T-helper 2 cell treated with Interferon-gamma antibody and Interleukin-4, amounts not matched to agents 5 μg/mL and 100 μg/mL, for 36 hours (primary cell): ENCODE data around the gene ANKRD34A.

Experiments
- DNase-seq: peaks from one replicate; pipeline ENCODE4 v3.0.0; 2021; ENCODE audit warnings: low spot score
- H3K27ac Mint-ChIP-seq: one replicate; pipeline ENCODE4 v1.8.0; 2021; ENCODE audit warnings: mild to moderate bottlenecking, mixed read lengths
- H3K27me3 Mint-ChIP-seq: one replicate; pipeline ENCODE4 v1.8.0; 2021; ENCODE audit warnings: low read depth, mixed read lengths
- H3K36me3 Mint-ChIP-seq: one replicate; pipeline ENCODE4 v1.8.0; 2021; ENCODE audit warnings: low read depth, mixed read lengths
- H3K4me1 Mint-ChIP-seq: one replicate; pipeline ENCODE4 v1.8.0; 2021; ENCODE audit warnings: low read depth, mixed read lengths
- H3K4me3 Mint-ChIP-seq: one replicate; pipeline ENCODE4 v1.8.0; 2022; ENCODE audit warnings: mild to moderate bottlenecking, moderate library complexity, mixed read lengths
- H3K9me3 Mint-ChIP-seq: one replicate; pipeline ENCODE4 v1.8.0; 2021; ENCODE audit warnings: mixed read lengths

ANKRD34A gene

DNA sequence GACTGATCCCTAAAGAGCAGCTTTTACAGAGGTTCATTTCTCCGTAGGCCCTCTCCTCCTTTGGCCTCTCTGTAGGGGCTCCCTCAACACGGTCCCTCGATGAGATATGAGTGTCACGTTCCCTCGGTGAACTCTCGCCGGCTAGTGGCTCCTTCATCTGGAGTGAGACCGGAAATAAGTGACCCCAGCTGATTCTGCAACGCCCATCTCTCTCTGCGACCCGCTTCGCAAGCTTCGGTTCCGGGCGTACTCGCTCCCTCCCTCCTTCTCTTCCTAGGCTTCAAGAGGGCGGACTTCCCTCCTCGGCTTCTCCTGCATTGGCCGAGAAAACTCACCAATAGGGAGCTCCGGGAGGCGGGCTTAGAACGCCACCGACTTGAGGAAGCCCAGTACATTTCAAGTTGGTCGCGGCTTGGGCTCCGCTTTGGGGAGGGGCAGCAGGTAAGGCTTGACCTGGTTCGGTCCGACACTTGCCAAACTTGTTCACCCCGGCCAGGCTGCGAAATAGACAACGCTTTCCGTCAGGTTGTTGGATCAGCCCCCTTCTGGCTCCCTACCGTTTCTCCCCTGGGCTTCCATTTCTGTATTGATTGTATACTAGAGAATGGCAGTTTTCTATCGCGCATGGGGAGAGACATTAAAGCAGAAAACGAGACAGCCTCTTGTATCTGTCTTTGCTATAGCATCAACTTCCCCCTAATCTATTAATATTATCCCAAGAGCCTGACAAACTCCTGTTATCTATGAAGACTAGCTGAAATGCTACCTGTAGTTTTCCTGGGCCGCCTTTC is at the start of gene ANKRD34A, which contains the start of gene POLR3GL:
Gene ANKRD34A (minus strand): TSS at position 248 of the 791 bp plus-strand sequence. CDS start 2,816 bp downstream, outside the sequence.
Gene POLR3GL (plus strand): TSS at position 363 of the 791 bp plus-strand sequence. CDS start 10,176 bp downstream, outside the sequence.
- peak; percentile 92 for DNase-seq
- Mint-ChIP-seq H3K9me3 (peaks cover 4% of the 10 kb centered on the region), H3K4me1 (peaks cover 38% of the 10 kb centered on the region)

DNA sequence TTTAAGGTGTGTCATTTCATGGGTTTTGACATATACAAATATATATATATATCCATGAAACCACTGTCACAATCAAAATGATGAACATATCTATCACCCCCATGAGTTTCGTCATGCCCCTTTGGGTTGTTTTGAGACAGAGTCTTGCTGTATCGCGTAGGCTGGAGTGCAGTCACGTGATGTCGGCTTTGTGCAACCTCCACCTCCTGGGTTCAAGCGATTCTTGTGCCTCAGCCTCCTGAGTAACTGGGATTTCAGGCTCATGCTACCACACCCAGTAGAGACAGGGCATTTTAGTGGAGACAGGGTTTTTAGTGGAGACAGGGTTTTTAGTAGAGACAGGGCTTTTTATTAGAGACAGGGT is 49.2 kb upstream of the ANKRD34A start:
- Mint-ChIP-seq H3K36me3 (no peaks in the 10 kb centered on the region), H3K4me3 (no peak overlapping the region), H3K4me1 (peaks cover 9% of the 10 kb centered on the region), H3K27me3 (peaks cover 37% of the 10 kb centered on the region), H3K27ac (no peak overlapping the region), H3K9me3 (no peaks in the 10 kb centered on the region)
- DNase-seq: no peak

More for the DNA sequence above, at the start of gene ANKRD34A, which contains the start of gene POLR3GL:
- Mint-ChIP-seq H3K27ac (peak within 1 kb of the TSS; percentile 86), H3K36me3 (peaks cover 10% of the 10 kb centered on the region), H3K27me3 (no peaks in the 10 kb centered on the region), H3K4me3 (peak within 1 kb of the TSS; percentile 97)

DNA sequence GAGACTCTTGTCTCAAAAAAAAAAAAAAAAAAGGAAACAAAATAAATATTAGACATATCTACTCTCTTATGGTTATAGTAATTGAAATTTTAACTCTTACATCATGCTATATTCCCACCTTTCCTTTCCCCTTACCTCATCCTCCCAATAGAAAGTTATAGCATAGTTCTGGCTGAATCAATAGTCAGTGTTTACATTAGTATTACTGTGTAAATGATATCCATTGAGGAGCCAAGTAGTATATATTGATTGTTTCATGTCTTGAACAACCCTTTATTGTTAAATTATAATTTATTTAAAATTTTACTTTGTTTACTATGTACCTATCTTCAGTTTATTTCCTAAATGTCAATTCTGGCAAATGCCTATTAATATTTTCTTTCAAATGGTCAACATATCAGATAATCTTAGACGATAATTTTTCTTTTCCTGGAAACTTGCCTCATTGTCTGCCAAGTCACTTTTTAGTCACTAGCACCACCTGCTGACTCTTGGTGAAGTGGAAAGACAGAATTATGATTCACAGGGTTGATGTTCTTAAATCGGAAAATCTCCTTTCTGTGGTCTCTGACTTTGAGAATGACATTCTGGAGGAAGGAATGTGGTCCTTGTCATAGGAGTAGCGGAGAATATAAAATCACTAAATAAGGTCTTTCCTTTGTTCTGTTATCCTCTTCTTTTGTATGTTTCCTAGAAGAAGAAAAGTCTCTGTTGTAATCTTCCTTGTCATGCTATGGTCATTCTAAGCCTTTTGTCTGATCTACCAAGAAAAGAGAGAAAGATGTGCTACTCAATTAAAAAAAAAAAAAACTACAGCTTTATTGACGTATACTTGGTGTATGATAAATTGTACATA is 48.6 kb upstream of the ANKRD34A start:
- Mint-ChIP-seq H3K4me3 (no peak overlapping the region), H3K36me3 (no peaks in the 10 kb centered on the region), H3K27ac (no peak overlapping the region), H3K27me3 (peaks cover 31% of the 10 kb centered on the region), H3K4me1 (peaks cover 9% of the 10 kb centered on the region), H3K9me3 (no peaks in the 10 kb centered on the region)
- peak; percentile 58 for DNase-seq

DNA sequence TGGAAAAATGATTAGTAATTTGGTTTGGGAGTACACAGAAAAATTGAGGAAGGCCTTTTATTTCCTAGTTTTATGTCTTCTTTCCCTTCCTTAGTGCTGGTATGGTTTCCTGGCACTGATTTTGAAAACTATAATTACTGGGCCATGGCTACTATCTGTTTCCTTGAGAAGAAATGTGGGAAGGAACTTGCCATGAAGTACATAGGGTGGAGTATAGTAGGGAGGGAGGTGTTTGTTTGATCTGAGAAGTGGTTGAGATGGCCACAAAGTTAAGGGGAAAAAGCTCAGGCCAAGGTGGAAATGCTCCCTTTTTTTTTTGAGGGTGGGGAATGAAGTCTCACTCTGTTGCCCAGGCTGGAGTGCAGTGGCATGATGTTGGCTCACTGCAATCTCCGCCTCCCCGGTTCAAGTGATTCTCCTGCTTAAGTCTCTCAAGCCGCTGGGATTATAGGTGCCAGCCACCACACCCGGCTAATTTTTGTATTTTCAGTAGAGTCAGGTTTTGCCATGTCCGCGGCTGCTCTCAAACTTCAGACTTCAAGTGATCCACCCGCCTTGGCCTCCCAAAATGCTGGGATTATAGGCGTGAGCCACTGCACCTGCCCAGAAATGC is 45.9 kb upstream of the ANKRD34A start:
- peaks cover 27% of the 10 kb centered on the region for H3K4me1 Mint-ChIP-seq
- DNase-seq: no peak
- no peaks in the 10 kb centered on the region for H3K9me3 Mint-ChIP-seq
- no peaks in the 10 kb centered on the region for H3K36me3 Mint-ChIP-seq
- no peak overlapping the region for H3K4me3 Mint-ChIP-seq
- no peak overlapping the region for H3K27ac Mint-ChIP-seq
- H3K27me3 Mint-ChIP-seq: peaks cover 11% of the 10 kb centered on the region

DNA sequence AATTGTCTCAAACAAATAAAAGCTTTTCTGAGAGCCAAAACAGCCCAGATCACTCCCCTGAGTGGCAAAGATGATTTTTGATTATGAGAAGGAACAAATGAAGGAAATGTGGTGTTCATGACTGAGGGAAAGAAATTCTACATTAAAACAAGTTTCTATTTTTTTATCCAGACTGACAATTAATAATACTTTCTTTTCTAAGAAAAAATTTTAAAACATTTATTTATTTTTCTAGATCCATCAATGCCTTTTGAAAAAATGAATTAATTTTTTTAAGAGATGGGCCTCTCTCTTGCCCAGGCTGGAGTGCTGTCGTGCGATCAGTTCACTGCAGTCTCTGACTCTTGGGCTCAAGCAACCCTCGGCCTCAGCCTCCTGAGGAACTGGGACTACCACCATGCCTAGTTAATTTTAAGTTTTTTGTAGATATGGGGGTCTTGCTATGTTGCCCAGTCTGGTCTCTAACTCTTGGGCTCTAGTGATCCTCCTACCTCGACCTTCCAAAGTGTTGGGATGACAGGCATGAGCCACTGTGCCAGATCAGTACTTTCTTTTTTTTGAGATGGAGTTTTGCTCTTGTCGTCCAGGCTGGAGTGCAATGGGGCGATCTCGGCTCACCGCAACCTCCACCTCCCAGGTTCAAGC is 43.2 kb upstream of the ANKRD34A start:
- DNase-seq: no peak
- Mint-ChIP-seq H3K27me3 (no peaks in the 10 kb centered on the region), H3K4me3 (peak overlapping the region; percentile 73), H3K36me3 (no peaks in the 10 kb centered on the region), H3K9me3 (no peaks in the 10 kb centered on the region), H3K27ac (peak overlapping the region; percentile 90), H3K4me1 (peaks cover 31% of the 10 kb centered on the region)

DNA sequence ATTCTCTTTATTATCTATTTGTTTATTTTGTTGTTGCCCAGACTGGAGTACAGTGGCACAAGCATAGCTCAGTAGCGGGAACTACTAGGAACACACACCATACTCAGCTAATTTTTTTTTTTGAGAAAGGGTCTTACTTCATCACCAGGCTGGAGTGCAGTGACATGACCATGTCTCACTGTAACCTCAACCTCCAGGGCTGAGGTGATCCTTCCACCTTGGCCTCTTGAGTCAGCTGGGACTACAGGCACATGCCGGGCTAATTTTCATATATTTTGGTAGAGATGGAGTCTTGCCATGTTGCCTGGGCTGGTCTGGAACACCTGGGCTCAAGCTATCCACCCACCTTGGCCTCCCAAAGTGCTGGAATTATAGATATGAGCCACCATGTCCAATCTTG is 37.3 kb upstream of the ANKRD34A start:
- Mint-ChIP-seq H3K4me1 (peaks cover 54% of the 10 kb centered on the region), H3K36me3 (no peaks in the 10 kb centered on the region), H3K9me3 (no peaks in the 10 kb centered on the region), H3K27me3 (no peaks in the 10 kb centered on the region), H3K27ac (peak overlapping the region; percentile 31), H3K4me3 (no peak overlapping the region)
- DNase-seq: no peak

DNA sequence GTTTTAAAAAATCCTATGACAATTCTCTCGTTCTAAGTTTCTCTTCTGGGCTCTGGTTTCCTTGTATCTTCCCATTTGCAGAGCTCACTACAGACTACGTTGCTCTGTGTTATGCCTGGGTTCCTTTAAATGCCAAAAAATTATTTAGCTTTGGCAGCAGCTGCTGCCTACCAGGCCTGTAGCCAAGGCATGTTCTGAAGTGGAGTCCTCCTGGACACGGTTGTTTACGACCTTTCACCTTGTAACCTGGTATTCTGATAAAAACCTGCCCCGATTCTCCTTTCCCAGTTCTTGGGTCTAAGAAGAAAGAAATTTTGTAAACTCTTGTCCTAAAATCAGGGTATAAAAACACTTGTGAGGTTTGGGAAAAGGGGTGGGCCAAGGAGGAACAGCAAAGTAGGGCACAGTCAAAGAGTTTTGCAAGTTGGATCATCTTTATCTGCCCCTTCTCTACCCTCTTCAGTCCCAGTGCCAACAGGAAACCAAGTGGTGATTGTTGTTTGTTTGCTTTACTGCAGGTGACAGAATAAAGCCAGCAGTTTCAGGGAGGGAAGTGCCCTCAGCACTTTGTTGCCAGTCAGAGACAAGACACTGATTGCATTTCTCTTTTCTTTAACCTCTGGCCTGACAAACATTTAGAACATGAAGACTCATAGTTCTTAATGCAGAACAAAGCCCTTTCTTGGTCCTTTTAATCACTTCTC is 35.1 kb upstream of the ANKRD34A start:
- Mint-ChIP-seq H3K4me3 (peak overlapping the region; percentile 66), H3K9me3 (no peaks in the 10 kb centered on the region), H3K27me3 (no peaks in the 10 kb centered on the region)

DNA sequence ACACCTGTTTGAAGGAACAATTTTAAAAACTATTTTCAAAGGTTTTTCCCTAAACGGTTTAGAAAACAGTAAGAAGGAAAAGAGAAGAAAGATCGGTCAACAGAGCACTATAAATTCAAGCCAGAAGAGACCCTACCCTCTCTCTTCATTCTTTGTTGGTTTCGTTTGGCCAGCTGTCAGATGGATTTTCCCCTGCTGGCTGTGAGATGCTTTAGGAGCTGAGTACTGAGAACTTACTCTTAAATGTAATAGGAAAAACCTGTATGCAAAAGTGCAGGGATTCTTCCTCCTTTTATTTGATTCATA is 33.3 kb upstream of the ANKRD34A start:
- Mint-ChIP-seq H3K27me3 (no peaks in the 10 kb centered on the region), H3K27ac (peak overlapping the region; percentile 99), H3K4me3 (peak overlapping the region; percentile 98), H3K9me3 (no peaks in the 10 kb centered on the region), H3K36me3 (peaks cover 38% of the 10 kb centered on the region), H3K4me1 (peaks cover 46% of the 10 kb centered on the region)
- DNase-seq: no peak

More for the DNA sequence above, 35.1 kb upstream of the ANKRD34A start:
- Mint-ChIP-seq H3K27ac (peak overlapping the region; percentile 79), H3K36me3 (peaks cover 20% of the 10 kb centered on the region), H3K4me1 (peaks cover 38% of the 10 kb centered on the region)
- DNase-seq: no peak

DNA sequence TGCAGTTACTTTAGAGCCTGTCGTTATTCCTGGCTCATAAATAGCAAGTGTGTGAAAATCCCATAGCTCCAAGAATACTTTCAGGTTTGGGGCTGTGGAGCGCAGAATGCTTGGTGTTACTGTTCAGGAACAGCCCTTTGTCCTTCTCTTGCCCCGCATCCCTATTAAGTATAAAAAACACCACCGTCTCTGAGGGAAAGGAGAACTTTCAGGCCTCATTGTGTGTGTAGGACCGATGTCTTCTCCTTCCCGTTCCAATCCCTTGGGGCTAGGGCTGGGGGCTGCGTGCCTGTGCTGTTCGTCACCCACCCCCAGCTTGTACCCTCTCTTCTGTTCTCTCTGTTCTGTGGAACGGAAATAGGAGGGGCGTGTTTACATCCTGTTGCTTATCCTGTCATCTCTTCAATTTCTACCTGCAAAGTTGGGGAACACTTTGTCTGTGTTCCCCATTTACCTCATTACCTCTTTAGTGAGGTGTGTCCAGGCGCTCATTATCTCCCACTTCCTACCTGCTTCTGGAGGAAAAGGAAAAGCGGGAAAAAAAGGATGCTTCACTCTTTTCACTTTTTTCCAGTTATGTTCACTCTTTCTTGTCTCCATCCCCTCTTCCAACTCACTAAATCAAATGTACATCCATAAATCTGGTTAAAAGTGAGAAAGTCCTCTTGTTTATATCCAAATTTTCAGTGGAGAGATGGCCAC is 32.8 kb upstream of the ANKRD34A start:
- H3K36me3 Mint-ChIP-seq: peaks cover 42% of the 10 kb centered on the region
- DNase-seq: peak; percentile 53
- no peaks in the 10 kb centered on the region for H3K9me3 Mint-ChIP-seq
- peaks cover 50% of the 10 kb centered on the region for H3K4me1 Mint-ChIP-seq
- H3K27me3 Mint-ChIP-seq: no peaks in the 10 kb centered on the region
- H3K27ac Mint-ChIP-seq: peak overlapping the region; percentile 99
- peak overlapping the region; percentile 98 for H3K4me3 Mint-ChIP-seq

DNA sequence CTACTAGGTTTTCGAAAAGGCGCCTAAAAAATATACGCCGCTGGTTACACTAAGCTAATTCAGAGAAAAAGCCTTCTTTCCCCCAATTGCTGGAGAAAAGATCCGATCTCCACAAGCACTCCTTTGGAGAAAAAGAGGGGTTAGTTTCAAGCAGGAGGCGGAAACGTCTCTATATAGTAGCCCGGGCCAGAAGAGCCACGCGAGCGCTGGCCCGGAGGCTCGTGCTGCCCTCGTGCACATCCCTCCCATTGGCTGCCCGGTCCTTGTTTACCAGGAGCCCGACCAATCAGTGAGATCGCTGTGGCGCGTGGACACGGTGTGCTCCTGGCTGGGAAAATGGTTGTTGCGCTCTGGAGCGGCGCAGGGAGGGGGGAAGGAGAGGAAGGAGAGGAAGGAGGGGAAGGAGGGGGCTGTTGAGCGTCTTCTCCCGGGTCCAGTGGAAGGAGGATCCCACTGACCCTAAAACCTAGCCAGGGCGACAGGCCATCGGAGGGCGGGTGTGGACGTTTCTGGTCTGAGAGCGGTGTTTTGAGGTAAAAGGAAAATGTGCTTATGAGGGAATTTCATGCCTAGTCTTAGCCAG is 32.1 kb upstream of the ANKRD34A start, which contains the start of gene TXNIP:
Gene TXNIP (minus strand): TSS at position 147 of the 583 bp plus-strand sequence. CDS start 313 bp downstream, outside the sequence.
- Mint-ChIP-seq H3K9me3 (no peaks in the 10 kb centered on the region), H3K36me3 (peaks cover 49% of the 10 kb centered on the region), H3K27me3 (no peaks in the 10 kb centered on the region)

DNA sequence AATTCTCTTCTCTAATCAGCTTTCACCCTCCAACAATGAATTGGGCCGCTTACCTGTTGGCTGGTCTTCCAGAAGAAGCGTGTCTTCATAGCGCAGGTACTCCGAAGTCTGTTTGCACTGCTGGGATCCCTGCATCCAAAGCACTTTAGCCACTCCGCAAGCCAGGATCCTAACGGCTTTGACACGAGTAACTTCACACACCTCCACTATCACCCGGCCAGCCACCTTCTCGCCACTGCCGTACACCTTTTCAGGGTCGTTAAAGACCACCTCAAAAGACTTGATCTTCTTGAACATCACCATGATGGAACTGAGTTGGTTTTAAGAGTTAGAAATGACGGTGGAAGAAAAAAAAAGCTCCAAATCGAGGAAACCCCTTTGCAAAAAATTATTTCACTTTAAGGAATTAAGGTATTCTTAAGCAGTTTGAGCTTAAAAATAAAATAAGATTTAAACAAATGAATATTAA is 31.6 kb upstream of the ANKRD34A start:
- Mint-ChIP-seq H3K27ac (peak overlapping the region; percentile 99), H3K9me3 (no peaks in the 10 kb centered on the region), H3K4me1 (peaks cover 51% of the 10 kb centered on the region), H3K36me3 (peaks cover 50% of the 10 kb centered on the region), H3K27me3 (no peaks in the 10 kb centered on the region), H3K4me3 (peak overlapping the region; percentile 98)
- DNase-seq: no peak

More for the DNA sequence above, 32.1 kb upstream of the ANKRD34A start, which contains the start of gene TXNIP:
- peak within 1 kb of the TSS; percentile 98 for H3K4me3 Mint-ChIP-seq
- peak within 1 kb of the TSS; percentile 99 for H3K27ac Mint-ChIP-seq
- H3K4me1 Mint-ChIP-seq: peaks cover 54% of the 10 kb centered on the region
- peak; percentile 93 for DNase-seq
